Measurements from ENCODE around the gene C1QL3. TPM values are rescaled to one million over a fixed set of nuclear protein-coding genes. Genes with fewer than 3 reads are reported as not detected.

The C1QL3 gene
- total RNA-seq, 4 donors from 2014 or later = not detected

DNA sequence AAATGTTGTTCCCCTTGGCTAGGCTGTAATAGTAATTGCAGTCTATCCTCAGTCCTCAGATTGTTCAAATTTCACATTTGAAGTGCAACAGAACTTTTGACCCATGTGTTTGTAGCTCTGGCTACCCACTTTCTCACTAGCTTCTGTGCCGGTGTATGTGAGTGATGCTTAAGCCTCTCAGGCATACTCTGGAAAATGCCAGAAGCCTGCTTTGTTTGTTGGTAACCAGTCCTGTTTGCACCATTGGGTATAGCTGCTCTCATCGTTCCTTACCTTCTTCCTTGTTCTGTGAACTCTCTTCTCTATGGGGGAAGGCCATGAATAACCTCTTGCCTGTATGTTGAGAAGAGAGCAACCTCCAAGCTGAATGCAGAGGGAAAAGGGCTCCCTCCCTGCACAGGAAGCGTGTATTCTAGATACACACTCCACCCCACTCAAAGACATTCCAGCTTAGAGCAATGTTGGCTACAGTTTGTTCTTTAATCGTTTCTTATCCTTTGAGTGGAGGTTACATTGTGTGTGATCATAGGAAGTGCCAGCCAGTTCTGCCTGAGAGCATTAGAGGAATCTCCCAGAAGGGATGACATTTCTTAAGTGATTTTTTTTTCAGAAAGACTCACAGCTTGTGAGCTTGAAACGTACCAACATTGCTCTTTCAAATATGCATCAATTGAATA lies 40.5 kb downstream of the C1QL3 start:
- TF ChIP-seq CTCF (IDR thresholded peaks at IDR 0.05) = no peak
- TF ChIP-seq POLR2A (IDR thresholded peaks at IDR 0.05) = no peak
- Histone ChIP-seq H3K9me3 (no peaks in the 10 kb centered on the region), H3K27ac (no peak overlapping the region), H3K36me3 (no peaks in the 10 kb centered on the region), H3K4me3 (no peak overlapping the region), H3K4me1 (no peaks in the 10 kb centered on the region), H3K27me3 (no peaks in the 10 kb centered on the region)
- intact Hi-C loops (cut with DNase I; ENCODE audit: low total_unique reads) = no loop called here
- no peak for DNase-seq

- no peak overlapping the region for H3K27ac ChIP-seq
- intact Hi-C loops (cut with DNase I; ENCODE audit: low total_unique reads) = no loop called here
These were observed 42.9 kb downstream of the C1QL3 start for GRCh38 chr10:16478801-16479200.

GRCh38 chr10:16477757-16478156 lies 43.9 kb downstream of the C1QL3 start:
- Histone ChIP-seq H3K4me3 (no peak overlapping the region), H3K27me3 (no peaks in the 10 kb centered on the region), H3K9me3 (no peaks in the 10 kb centered on the region), H3K27ac (no peak overlapping the region), H3K36me3 (no peaks in the 10 kb centered on the region), H3K4me1 (no peaks in the 10 kb centered on the region)
- intact Hi-C loops (cut with DNase I; ENCODE audit: low total_unique reads) = no loop called here
- TF ChIP-seq CTCF (IDR thresholded peaks at IDR 0.05) = no peak
- TF ChIP-seq POLR2A (IDR thresholded peaks at IDR 0.05) = no peak
- DNase-seq = no peak

More at GRCh38 chr10:16478801-16479200, 42.9 kb downstream of the C1QL3 start:
- H3K36me3 ChIP-seq = no peaks in the 10 kb centered on the region
- H3K9me3 ChIP-seq = no peaks in the 10 kb centered on the region
- no peak for TF ChIP-seq CTCF (IDR thresholded peaks at IDR 0.05)
- no peak for TF ChIP-seq POLR2A (IDR thresholded peaks at IDR 0.05)
- DNase-seq = no peak
- no peak overlapping the region for H3K4me3 ChIP-seq
- no peaks in the 10 kb centered on the region for H3K4me1 ChIP-seq
- H3K27me3 ChIP-seq = no peaks in the 10 kb centered on the region

GRCh38 chr10:16472828-16473227 lies 48.9 kb downstream of the C1QL3 start:
- no peaks in the 10 kb centered on the region for H3K27me3 ChIP-seq
- no peaks in the 10 kb centered on the region for H3K9me3 ChIP-seq
- no peak for DNase-seq
- H3K4me1 ChIP-seq = no peaks in the 10 kb centered on the region
- intact Hi-C loops (cut with DNase I; ENCODE audit: low total_unique reads) = no loop called here
- TF ChIP-seq POLR2A (IDR thresholded peaks at IDR 0.05) = no peak
- TF ChIP-seq CTCF (IDR thresholded peaks at IDR 0.05) = no peak
- no peak overlapping the region for H3K4me3 ChIP-seq
- no peaks in the 10 kb centered on the region for H3K36me3 ChIP-seq
- no peak overlapping the region for H3K27ac ChIP-seq

- Histone ChIP-seq H3K4me1 (no peaks in the 10 kb centered on the region), H3K27ac (no peak overlapping the region), H3K36me3 (no peaks in the 10 kb centered on the region), H3K9me3 (no peaks in the 10 kb centered on the region), H3K27me3 (no peaks in the 10 kb centered on the region), H3K4me3 (no peak overlapping the region)
- DNase-seq = no peak
- TF ChIP-seq POLR2A (IDR thresholded peaks at IDR 0.05) (no peak), CTCF (IDR thresholded peaks at IDR 0.05) (no peak)
- intact Hi-C loops (cut with DNase I; ENCODE audit: low total_unique reads) = no loop called here
These were observed 50.9 kb downstream of the C1QL3 start for GRCh38 chr10:16470747-16471146.

Measured in uterus (tissue), 4 donors.